Glomerular visceral epithelial cell (primary cell): ENCODE measurements around the gene THSD7A.

ENCODE experiments used
- DNase-seq: peaks from one replicate; pipeline ENCODE4 v3.0.0-alpha.2; 2016; ENCODE audit errors: extremely low spot score

The THSD7A gene

GRCh38 chr7:11633310-11633709 is 198.7 kb downstream of the THSD7A start:
- no peak for DNase-seq

GRCh38 chr7:11630355-11630754 is 201.6 kb downstream of the THSD7A start:
- DNase-seq: no peak

- no peak for DNase-seq
Observed at GRCh38 chr7:11625669-11626068, 206.3 kb downstream of the THSD7A start.

- DNase-seq: no peak
Observed at GRCh38 chr7:11623093-11623678, 208.8 kb downstream of the THSD7A start.

GRCh38 chr7:11620406-11621253 is 211.4 kb downstream of the THSD7A start:
- DNase-seq: no peak

- DNase-seq: no peak
Observed at GRCh38 chr7:11616466-11616865, 215.5 kb downstream of the THSD7A start.

GRCh38 chr7:11615174-11615573 is 216.8 kb downstream of the THSD7A start:
- no peak for DNase-seq

- DNase-seq: no peak
Observed at GRCh38 chr7:11613292-11613930, 218.6 kb downstream of the THSD7A start.

- DNase-seq: no peak
Observed at GRCh38 chr7:11612737-11613136, 219.3 kb downstream of the THSD7A start.

GRCh38 chr7:11609096-11609670 is 222.8 kb downstream of the THSD7A start:
- DNase-seq: no peak

GRCh38 chr7:11607686-11608085 is 224.3 kb downstream of the THSD7A start:
- DNase-seq: no peak

- DNase-seq: no peak
Observed at GRCh38 chr7:11605749-11606148, 226.2 kb downstream of the THSD7A start.

GRCh38 chr7:11604505-11604904 is 227.5 kb downstream of the THSD7A start:
- DNase-seq: no peak

- no peak for DNase-seq
Observed at GRCh38 chr7:11601761-11602160, 230.2 kb downstream of the THSD7A start.

- DNase-seq: no peak
Observed at GRCh38 chr7:11593322-11593721, 238.7 kb downstream of the THSD7A start.

- DNase-seq: no peak
Observed at GRCh38 chr7:11592699-11593098, 239.3 kb downstream of the THSD7A start.

GRCh38 chr7:11591943-11592342 is 240.1 kb downstream of the THSD7A start:
- no peak for DNase-seq

GRCh38 chr7:11591055-11591633 is 240.9 kb downstream of the THSD7A start:
- DNase-seq: no peak

GRCh38 chr7:11589251-11589650 is 242.7 kb downstream of the THSD7A start:
- no peak for DNase-seq

GRCh38 chr7:11587814-11588213 is 244.2 kb downstream of the THSD7A start:
- DNase-seq: no peak

GRCh38 chr7:11587048-11587447 is 244.9 kb downstream of the THSD7A start:
- no peak for DNase-seq

GRCh38 chr7:11584406-11585031 is 247.5 kb downstream of the THSD7A start:
- no peak for DNase-seq
